Non-pigmented ciliary epithelial cell (primary cell): Measurements from ENCODE around the gene PIGH.
"Not testable (repeated sequence)": the region's sequence is repeated elsewhere in the genome, so short reads cannot be mapped to it uniquely, and the experiment has no call there.

ENCODE experiments used
- DNase-seq: peaks from one replicate; pipeline ENCODE4 v3.0.0-alpha.2; 2010; ENCODE audit warnings: low read depth

Gene PIGH

DNA sequence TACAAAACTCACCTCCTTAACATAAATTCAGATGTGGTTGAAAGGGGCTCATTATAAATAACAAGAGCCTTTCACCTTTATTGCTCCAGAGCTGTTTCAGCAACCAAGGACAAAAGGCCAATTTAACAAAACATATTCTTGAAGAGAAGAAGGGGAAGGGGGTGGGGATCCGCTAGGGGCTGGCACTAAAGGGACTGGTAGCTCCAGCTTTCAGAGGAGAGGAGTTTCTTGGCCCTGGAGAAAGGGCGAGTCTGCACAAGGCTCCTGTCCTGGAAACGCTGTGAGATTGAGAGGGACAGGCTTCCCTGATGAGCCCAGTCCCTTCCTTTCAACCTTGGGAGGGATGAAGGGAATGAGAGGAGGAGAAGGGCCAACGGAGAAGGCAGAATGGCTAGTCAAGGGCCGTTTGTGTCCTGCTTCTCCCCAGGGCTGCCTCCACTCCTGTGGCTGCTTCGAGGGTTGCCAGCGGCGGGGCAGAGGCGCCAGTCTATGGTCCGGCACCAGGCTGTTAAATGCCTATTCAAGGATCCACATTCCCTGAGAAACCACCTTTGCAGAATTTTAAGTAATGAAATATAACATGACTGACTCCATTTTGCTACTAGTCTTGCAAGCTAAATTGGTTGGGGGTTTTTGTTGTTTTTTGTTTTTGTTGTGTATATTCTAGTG, 9.7 kb upstream of the PIGH start:
- no peak for DNase-seq

GRCh38 chr14:67607646-67608045, 7.6 kb upstream of the PIGH start:
- no peak for DNase-seq

- DNase-seq: no peak
These were observed 3.0 kb upstream of the PIGH start for GRCh38 chr14:67602995-67603545.

- DNase-seq: no peak
These were observed 2.0 kb upstream of the PIGH start for GRCh38 chr14:67602076-67602475.

DNA sequence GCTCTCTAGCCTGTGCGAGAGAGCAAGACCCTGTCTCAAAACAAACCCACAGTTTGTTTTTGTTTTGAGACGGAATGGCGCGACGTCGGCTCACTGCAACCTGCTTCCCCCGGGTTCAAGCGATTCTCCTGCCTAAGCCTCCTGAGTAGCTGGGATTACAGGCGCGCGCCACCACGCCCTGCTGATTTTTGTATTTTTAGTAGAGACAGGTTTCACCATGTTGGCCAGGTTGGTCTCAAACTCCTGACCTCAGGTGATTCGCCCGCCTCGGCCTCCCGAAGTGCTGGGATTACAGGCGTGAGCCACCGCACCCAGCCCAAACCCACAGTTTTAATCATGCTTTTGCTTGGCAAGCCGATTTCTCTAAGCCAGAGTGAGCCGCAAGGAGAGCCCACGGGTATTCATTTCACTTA, 500 bp upstream of the PIGH start:
- DNase-seq: not testable (repeated sequence)

DNA sequence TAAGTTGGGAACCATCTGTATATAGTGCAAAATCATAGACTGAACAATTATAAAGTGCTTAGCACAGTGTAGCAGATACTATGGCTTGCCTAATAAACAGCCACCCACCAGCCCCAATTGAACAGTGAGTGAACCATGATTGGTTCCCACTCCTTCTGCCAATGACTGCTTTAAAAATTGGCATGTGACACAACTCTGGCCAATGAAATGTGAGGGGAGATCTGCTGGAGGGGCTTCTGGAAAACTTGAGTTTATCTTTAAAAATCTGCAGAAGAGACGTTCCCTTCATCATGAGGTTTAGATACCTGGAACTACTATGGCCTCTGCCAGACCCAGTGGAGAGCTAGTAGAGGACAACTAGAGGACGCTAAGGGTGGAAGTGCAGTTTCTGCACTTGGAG, 4.7 kb downstream of the PIGH start:
- DNase-seq: no peak

DNA sequence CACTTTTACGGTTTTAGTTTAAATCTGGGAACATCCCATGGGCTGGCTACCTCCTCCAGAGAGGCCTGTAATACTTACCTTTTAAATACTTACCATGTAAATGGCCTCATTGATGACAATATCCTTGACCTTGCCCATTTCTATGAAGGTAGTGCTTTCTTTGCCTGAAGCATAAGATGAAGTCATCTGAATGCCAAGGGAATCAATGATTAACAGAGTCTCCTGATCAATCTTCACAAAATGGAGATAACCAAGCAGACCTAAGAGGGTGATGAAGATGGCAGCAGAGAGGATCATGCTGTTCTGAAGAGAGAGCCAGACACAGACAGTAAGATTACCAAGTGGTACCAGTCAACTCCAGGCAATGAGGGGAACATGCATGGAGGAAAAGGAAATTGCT, 6.4 kb downstream of the PIGH start:
- DNase-seq: not testable (repeated sequence)

GRCh38 chr14:67589204-67589770, 10.8 kb downstream of the PIGH start:
- DNase-seq: no peak

- no peak for DNase-seq
These were observed 13.7 kb downstream of the PIGH start for GRCh38 chr14:67586369-67586768.

GRCh38 chr14:67584978-67585377, 15.1 kb downstream of the PIGH start:
- DNase-seq: no peak

- no peak for DNase-seq
These were observed 16.1 kb downstream of the PIGH start for GRCh38 chr14:67583711-67584644.

GRCh38 chr14:67582061-67582460, 18.0 kb downstream of the PIGH start:
- no peak for DNase-seq

DNA sequence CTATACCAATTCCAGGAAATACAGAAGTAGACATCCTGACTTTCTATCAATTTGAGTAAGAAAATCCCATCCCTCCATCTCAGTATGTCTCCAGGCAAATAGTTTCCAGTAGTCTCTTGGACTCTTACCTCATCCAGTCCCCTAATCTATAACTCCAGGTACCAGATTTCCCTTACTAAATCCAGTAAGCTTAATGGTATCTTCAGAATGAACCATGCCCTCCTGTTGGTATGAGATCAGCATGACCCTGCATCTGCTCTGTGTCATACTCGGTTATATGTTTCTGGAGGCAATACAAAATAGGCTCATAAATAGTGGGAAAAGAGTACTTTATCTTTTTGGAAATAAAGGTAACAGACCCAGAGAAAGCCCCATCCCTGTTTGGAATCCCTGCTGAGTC, 18.4 kb downstream of the PIGH start:
- DNase-seq: no peak

GRCh38 chr14:67580336-67581171, 19.5 kb downstream of the PIGH start:
- DNase-seq: no peak

DNA sequence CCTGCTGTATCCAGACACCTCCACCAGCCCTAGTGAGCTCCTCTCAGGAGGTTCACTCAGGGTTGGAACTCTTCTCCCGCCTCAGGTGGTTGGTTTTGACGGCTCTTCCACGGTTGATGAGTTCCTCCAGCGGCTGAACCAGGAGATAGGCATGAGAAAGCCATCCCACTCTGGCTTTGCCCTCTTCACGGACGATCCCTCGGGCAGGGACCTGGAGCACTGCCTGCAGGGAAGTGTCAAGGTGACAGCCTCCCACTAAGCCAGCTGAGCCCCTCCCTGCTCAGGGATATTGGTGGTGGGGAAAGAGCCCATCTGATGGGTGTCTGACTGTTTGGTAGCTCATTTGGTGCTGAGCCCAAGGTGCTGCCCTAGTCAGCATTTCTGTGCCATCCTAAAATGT, 20.4 kb downstream of the PIGH start:
- DNase-seq: no peak

DNA sequence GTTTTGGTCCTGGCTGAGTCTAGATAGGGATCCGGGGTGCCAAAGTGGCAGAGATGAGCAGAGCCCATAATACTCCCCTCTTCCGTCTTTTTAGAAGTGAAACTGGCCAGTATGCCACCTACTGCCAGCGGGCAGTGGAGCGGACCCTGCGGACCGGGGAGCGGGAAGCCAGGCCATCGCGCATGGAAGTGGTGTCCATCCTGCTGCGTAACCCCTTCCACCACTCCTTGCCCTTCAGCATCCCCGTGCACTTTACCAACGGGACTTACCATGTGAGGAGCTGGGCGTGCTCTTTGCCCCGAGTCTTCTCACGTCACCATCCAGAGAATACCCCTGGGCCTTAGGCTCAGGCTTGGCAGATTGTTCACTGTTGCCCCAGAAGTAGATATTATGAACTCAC, 21.0 kb downstream of the PIGH start:
- no peak for DNase-seq

DNA sequence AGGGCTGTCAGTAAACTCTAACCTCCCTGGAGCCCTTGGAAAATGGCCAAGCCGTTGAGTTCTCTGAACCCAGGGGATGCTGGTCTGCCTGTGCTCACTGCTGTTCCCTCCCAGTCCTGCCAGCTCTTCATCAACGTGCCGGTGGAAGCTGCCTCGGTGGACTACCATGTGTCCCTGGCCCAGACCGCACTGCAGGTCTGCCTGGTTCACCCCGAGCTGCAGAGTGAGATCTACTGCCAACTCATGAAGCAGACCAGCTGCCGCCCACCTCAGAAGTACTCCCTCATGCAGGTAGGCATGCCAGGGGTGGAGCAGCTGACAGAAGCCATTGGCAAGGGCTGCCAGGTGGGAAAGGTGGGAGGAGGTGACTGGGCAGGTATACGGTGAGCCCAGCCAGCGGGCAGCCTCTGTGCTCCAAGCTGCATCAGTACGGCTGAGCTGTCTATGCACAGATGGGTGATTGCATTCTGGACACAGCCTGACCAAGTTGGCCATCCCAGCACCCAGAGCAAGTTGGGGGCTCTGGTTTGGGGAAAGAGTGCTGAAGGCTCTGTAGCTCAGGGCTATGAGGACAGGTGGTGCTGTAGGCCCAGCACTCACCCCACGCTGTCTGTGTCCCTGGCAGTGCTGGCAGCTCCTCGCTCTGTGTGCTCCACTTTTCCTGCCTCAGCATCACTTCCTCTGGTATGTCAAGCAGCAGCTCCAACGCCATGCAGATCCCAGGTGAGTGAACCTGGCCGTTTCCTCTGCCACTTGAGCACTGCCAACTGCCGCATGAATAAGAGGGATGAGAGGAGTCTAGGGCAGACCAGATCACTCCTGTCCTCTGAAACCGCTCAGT, 21.9 kb downstream of the PIGH start:
- no peak for DNase-seq

- no peak for DNase-seq
These were observed 22.8 kb downstream of the PIGH start for GRCh38 chr14:67577181-67577808.

DNA sequence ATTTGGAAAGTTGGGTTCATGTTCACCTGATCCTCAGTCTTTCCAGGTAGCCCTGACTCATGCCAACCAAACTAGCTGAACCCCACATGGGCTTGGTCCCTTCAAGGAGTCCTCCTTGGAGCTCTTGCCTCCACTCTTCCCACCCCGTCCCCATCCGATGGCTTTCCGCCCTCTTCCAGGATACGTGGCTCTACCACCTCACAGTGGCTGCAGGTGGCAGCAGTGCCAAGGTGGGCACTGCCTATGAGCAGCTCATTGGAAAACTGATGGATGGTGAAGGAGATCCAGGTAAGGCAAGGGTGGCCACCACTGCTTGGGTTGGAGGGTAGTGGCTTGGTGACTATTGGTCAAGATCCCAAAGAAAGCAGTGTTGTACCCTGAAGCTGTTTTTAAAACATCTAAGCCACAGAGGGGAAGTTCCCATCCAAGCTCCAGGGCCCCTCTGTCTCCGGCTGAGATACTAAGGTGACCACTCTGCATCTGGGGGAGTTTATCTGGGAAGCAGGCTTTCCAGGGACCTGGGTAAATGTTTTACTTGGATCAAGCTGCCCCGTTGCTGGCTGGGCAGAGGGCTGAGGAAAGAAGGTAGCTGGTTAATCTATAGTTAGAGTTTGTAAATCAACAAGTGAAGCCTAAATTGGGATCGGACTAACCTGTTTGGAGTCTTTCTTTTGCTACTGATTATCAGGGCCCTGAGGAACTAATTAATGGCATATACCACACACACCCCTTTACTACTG, 23.7 kb downstream of the PIGH start:
- DNase-seq: no peak

- no peak for DNase-seq
These were observed 24.4 kb downstream of the PIGH start for GRCh38 chr14:67575684-67576083.
